GM21786 (cell line): Measurements from ENCODE around the gene KCNK2.

Experiments used
- ATAC-seq: cut with Tn5 transposase; IDR thresholded peaks from one replicate; pipeline ENCODE4 v1.9.1; 2021; ENCODE audit not compliant: unreplicated experiment

KCNK2 gene

GRCh38 chr1:215250913-215251312 lies 168.4 kb downstream of the KCNK2 start:
- no peak for ATAC-seq

GRCh38 chr1:215251428-215251827 lies 168.9 kb downstream of the KCNK2 start:
- no peak for ATAC-seq

- no peak for ATAC-seq
Observed at GRCh38 chr1:215252164-215252563, 169.6 kb downstream of the KCNK2 start.

GRCh38 chr1:215256936-215257679 lies 174.6 kb downstream of the KCNK2 start:
- ATAC-seq: no peak

- no peak for ATAC-seq
Observed at GRCh38 chr1:215260711-215261110, 178.2 kb downstream of the KCNK2 start.

GRCh38 chr1:215262106-215262505 lies 179.6 kb downstream of the KCNK2 start:
- no peak for ATAC-seq

GRCh38 chr1:215263636-215264035 lies 181.1 kb downstream of the KCNK2 start:
- no peak for ATAC-seq

GRCh38 chr1:215264649-215265048 lies 182.1 kb downstream of the KCNK2 start:
- ATAC-seq: no peak

- ATAC-seq: no peak
Observed at GRCh38 chr1:215267495-215267894, 185.0 kb downstream of the KCNK2 start.

GRCh38 chr1:215269955-215270354 lies 187.4 kb downstream of the KCNK2 start:
- no peak for ATAC-seq

GRCh38 chr1:215273838-215274516 lies 191.4 kb downstream of the KCNK2 start:
- no peak for ATAC-seq

- ATAC-seq: no peak
Observed at GRCh38 chr1:215276582-215276981, 194.0 kb downstream of the KCNK2 start.

- no peak for ATAC-seq
Observed at GRCh38 chr1:215277532-215277931, 195.0 kb downstream of the KCNK2 start.

GRCh38 chr1:215279682-215280081 lies 197.1 kb downstream of the KCNK2 start:
- ATAC-seq: no peak

- ATAC-seq: no peak
Observed at GRCh38 chr1:215282557-215282956, 200.0 kb downstream of the KCNK2 start.

GRCh38 chr1:215285013-215285800 lies 202.7 kb downstream of the KCNK2 start:
- no peak for ATAC-seq
